Nephron progenitor cell (in vitro differentiated cells): ENCODE results near the gene REG1B.
"Not testable (repeated sequence)": the region's sequence is repeated elsewhere in the genome, so short reads cannot be mapped to it uniquely, and the experiment has no call there.

ENCODE experiments used
- DNase-seq: peaks from one replicate; pipeline ENCODE4 v3.0.0; 2021
- H3K27ac Mint-ChIP-seq: 2 replicates; pipeline ENCODE4 v1.8.0; 2021; ENCODE audit warnings: mild to moderate bottlenecking, moderate library complexity, mixed read lengths
- H3K27me3 Mint-ChIP-seq: 2 replicates; pipeline ENCODE4 v1.8.0; 2021; ENCODE audit warnings: mild to moderate bottlenecking, low read depth, mixed read lengths; ENCODE audit not compliant: poor library complexity
- H3K36me3 Mint-ChIP-seq: 2 replicates; pipeline ENCODE4 v1.8.0; 2021; ENCODE audit warnings: low read depth, mixed read lengths
- H3K4me1 Mint-ChIP-seq: 2 replicates; pipeline ENCODE4 v1.8.0; 2021; ENCODE audit warnings: mixed read lengths
- H3K4me3 Mint-ChIP-seq: 2 replicates; pipeline ENCODE4 v1.8.0; 2021; ENCODE audit warnings: mild to moderate bottlenecking, moderate library complexity, mixed read lengths
- H3K9me3 Mint-ChIP-seq: 2 replicates; pipeline ENCODE4 v1.8.0; 2021; ENCODE audit warnings: mild to moderate bottlenecking, moderate library complexity, mixed read lengths
- CTCF ChIP-seq: fragments of 200-600 bp; sonication (generic); IDR thresholded peaks from 2 replicates; pipeline ENCODE4 v1.5.0; 2021; ENCODE audit warnings: antibody characterized with exemption

Gene REG1B

GRCh38 chr2:79082987-79083386 is 4.8 kb downstream of the REG1B start:
- Mint-ChIP-seq H3K4me1 (no peaks in the 10 kb centered on the region), H3K27me3 (no peaks in the 10 kb centered on the region), H3K9me3 (peaks cover 15% of the 10 kb centered on the region), H3K36me3 (peaks cover 5% of the 10 kb centered on the region), H3K4me3 (no peak overlapping the region), H3K27ac (no peak overlapping the region)
- TF ChIP-seq CTCF: no peak
- DNase-seq: no peak

DNA sequence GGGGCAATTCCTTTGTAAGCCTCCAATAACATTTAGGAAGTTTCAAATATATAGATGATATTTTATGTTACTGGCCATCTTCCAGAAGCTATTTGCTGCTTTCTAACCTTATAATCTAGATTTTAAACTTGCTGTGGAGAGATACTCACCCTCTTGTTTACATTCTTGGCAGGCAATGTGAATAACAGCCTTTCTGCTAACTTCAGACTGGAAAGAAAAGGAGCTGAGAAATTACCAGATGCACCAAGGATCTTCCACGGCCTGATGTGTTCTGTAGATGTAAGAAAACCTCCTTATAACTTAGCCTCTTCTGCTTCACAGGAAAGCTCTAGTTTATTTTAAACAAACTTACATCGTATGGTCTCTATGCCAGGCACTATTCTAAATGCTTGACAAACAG is 16.7 kb downstream of the REG1B start:
- no peak for TF ChIP-seq CTCF
- H3K36me3 Mint-ChIP-seq: no peaks in the 10 kb centered on the region
- H3K4me3 Mint-ChIP-seq: no peak overlapping the region
- H3K9me3 Mint-ChIP-seq: peaks cover 4% of the 10 kb centered on the region
- no peak for DNase-seq
- no peaks in the 10 kb centered on the region for H3K4me1 Mint-ChIP-seq
- no peaks in the 10 kb centered on the region for H3K27me3 Mint-ChIP-seq
- no peak overlapping the region for H3K27ac Mint-ChIP-seq

GRCh38 chr2:79065201-79065600 is 22.6 kb downstream of the REG1B start:
- Mint-ChIP-seq H3K27ac (no peak overlapping the region), H3K4me3 (no peak overlapping the region), H3K9me3 (peaks cover 4% of the 10 kb centered on the region), H3K4me1 (no peaks in the 10 kb centered on the region), H3K27me3 (no peaks in the 10 kb centered on the region), H3K36me3 (no peaks in the 10 kb centered on the region)
- no peak for DNase-seq
- TF ChIP-seq CTCF: no peak

- H3K4me3 Mint-ChIP-seq, H3K27ac Mint-ChIP-seq, H3K36me3 Mint-ChIP-seq, H3K27me3 Mint-ChIP-seq, DNase-seq, H3K4me1 Mint-ChIP-seq: not testable (repeated sequence)
- H3K9me3 Mint-ChIP-seq: peaks cover 19% of the 10 kb centered on the region
Observed at GRCh38 chr2:79054769-79055168, 33.0 kb downstream of the REG1B start.

- DNase-seq, H3K27me3 Mint-ChIP-seq, H3K36me3 Mint-ChIP-seq, H3K4me1 Mint-ChIP-seq, H3K4me3 Mint-ChIP-seq: not testable (repeated sequence)
- Mint-ChIP-seq H3K27ac (peak overlapping the region; percentile 62), H3K9me3 (peaks cover 26% of the 10 kb centered on the region)
Observed at GRCh38 chr2:79053486-79053885, 34.3 kb downstream of the REG1B start.

DNA sequence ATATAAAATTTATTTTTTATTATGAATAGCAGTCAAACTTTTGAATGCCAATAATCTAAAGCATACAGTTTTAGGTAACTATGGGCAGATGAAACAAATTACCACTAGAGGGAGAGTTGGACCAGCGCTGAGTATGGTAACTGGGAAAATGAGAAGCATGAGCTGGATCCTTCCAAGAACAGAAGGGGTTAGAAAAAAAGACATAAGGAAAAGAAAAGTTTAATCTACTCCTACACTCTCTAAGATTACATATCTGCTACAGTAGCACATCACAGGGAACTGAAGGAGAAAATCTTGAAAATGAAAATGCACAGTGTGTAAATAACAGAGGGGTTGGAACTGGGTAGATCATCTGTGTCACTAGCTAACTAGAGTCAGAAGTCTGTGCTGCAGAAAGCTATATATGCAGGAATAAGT is 46.8 kb downstream of the REG1B start:
- H3K36me3 Mint-ChIP-seq: no peaks in the 10 kb centered on the region

More for the DNA sequence above, 46.8 kb downstream of the REG1B start:
- Mint-ChIP-seq H3K27ac (no peak overlapping the region), H3K4me3 (no peak overlapping the region), H3K9me3 (no peaks in the 10 kb centered on the region), H3K4me1 (peaks cover 16% of the 10 kb centered on the region), H3K27me3 (peaks cover 3% of the 10 kb centered on the region)
- TF ChIP-seq CTCF: peak; percentile 69
- peak; percentile 5 for DNase-seq
